GM21723 (cell line): ENCODE measurements around the gene CLCN5.

Experiments used
- ATAC-seq: cut with Tn5 transposase; IDR thresholded peaks from one replicate; pipeline ENCODE4 v1.9.1; 2021; ENCODE audit warnings: mild to moderate bottlenecking, moderate library complexity; ENCODE audit not compliant: unreplicated experiment

Gene CLCN5

DNA sequence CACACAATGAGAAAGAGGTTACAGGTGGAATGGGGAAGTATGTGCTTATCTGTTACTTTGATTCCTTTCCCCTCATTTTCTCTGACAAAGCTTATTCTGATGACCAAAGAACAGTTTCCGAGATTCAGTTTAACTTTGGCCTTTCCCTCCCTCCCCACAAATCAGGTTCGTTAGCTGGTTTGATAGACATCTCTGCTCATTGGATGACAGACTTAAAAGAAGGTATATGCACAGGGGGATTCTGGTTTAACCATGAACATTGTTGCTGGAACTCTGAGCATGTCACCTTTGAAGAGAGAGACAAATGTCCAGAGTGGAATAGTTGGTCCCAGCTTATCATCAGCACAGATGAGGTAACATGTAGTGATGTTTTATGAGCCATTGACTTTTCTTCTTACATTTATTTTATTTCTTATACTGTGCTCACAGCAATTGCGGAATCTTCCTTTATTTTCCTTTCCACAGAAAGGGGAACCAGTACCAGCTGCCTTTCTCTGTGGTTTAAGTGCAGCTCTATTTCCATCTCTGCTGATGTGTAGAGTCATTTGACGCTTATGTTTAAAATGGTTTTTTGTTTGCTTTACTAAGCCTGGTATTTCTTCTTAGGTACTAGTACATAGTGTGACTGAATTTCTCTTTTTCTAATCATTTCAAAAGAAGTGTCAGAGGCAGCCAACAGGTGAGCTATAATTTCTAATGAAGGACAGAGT is 153.4 kb downstream of the CLCN5 start:
- no peak for ATAC-seq

DNA sequence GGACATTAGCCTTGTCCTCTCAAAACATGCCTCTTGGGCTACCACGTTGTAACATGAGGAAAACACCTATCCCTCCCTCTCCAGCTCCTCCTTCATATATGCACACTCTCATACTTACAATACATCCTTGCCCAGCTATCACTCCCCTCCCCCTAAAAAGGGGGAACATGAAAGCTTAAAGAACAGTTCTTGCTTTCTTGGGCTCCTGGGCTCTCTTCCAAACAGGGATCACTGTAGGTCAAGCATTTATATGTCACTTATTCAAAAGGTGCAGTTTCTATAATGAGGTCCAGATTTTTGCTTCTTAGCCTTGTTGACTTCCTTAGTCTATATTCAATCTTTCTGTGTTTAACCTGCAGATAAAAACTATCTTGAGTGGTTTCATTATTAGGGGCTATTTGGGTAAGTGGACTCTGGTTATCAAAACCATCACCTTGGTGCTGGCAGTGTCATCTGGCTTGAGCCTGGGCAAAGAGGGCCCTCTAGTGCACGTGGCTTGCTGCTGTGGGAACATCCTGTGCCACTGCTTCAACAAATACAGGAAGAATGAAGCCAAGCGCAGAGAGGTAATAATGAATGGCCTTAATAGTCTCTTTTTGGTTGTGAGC is 159.0 kb downstream of the CLCN5 start:
- no peak for ATAC-seq

DNA sequence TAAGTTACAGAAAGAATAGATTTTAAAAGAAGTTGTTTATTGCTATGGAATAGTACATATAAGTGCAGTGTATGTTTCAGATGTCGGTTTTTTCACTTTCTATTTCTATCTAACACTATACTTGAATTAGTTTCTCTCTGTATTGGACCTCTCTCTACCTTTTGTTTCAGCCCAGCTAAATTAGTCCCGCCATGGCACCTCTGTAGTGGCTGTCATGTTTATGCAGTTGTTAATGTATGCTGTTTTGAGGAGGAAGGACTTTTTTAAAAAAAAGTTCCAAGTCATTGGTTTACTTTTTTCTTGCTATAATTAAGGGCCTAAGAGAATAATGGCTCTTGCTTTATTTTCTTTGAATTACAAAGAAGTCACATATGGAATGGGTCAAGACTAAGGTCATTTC is 160.3 kb downstream of the CLCN5 start:
- ATAC-seq = no peak

DNA sequence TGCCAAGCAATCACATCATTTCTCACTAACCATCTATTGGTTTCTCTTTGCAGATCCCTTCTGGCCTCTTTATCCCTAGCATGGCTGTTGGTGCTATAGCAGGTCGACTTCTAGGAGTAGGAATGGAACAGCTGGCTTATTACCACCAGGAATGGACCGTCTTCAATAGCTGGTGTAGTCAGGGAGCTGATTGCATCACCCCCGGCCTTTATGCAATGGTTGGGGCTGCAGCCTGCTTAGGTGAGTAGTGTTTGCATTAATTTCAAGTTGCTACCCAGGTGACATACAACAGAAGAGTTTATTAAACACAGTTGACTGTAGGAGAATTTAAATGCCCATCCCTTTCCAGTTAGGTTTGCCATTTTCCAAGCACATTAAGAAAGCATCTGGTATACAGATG is 166.2 kb downstream of the CLCN5 start:
- ATAC-seq = no peak

DNA sequence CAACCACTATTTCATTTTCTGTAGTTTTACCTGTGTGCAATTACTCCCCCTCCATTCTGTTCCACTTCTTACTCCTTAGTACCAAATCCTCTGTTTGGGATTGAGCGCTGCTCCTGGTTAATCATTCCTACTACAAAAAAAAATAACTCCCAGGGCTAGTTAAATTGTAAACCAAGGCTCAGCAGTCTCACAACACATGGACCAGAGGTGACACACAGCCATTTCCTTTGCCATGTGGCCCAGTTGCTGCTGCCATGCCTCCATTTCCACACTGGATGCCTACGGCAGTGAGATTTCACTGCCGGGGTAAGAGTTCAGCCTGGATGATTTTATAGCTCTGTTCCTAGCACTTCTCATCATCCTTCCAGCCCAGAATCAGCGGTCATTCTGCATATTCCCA is 171.2 kb downstream of the CLCN5 start:
- no peak for ATAC-seq

DNA sequence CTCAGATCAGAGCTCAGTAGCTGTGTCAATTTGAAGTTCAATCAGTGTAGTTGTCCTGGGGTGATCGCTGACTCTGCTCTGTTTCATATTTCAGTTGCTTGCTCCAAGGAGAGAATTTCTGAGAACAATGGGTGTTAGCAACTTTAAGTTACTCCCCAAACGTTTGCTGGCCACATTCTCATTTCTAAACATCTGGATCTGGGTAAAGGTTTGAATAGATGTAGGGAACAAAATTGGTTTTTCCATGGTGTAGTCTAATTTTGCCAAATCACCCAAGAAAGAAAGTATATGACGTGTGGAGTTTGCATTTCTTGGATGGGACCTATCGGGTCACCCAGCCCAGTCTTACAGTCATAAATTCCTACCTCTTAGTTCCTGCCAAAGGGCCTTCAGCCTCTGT is 174.7 kb downstream of the CLCN5 start:
- no peak for ATAC-seq

DNA sequence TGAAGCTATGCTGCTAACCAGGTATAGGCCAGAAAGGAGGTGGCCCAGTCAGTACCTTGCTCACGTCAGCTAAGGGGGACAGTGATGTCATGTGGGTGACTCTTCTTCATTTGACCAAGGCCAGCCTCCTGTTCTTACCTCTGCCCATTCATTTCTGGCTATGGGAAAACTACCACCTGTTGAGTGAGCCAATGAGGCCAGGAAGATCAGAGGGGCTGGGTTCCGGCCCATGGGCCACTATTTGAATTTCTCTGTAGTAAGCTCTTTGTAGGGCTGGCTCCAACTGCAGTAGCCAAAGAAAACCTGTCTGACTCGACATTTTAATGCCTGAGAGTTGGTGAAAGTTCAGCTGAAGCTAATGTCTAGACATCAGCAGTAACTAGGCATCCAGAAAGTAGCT is 175.8 kb downstream of the CLCN5 start:
- ATAC-seq = no peak

DNA sequence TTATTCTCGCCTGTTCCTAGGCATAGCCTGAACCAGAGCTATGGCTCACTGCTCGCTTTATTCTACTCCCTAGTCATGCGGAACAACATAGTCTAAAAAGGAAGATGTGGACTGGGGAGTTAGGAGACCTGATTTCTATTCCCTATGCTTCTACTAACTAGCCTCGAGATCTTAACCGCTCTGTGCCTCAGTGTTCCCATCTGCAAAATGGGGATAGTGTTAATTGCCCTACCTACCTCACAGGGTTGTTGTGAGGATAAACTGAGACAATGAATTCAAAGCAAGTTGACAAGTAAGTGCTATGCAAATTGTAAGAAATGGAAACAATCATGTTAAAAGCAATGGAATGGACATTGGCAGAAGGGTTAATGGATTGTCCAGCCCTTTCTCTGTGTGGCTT is 176.4 kb downstream of the CLCN5 start:
- ATAC-seq = no peak

DNA sequence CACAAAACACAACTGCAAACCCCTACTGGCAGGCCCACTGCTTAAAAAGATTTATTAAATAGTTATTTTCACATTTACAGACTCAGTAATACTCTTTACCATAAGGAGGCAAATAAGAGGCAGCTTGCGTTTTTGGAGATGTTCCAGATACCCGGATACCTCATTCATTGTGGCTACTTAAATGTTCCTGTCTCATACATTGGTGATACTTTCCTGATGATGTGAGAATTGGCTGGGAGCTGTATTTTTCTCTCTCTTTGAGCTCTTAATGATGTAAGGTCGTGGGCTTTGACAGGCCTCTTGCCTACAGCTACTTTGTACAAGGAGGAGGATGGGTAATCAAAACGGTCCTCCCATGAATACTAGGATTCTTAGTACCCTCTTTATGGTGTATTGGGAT is 176.9 kb downstream of the CLCN5 start:
- ATAC-seq = no peak

DNA sequence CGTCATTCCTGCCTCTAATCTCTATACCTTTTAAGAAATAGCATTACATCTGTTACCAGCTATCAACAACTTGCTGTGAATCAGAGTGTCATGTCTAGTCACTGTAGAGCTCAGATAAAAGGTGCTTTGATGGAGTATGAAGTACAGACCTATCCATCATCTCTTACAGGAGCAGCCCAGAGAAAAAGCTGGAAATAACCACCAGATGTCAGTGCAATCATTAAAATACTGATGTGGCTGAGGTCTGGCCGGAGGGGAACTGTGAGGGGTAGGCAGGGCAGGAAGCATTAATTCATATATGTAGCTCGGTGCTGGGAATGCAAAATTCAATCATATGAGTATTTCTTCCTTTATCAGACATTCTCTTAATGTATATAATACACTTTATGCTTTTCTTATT is 177.8 kb downstream of the CLCN5 start:
- no peak for ATAC-seq

DNA sequence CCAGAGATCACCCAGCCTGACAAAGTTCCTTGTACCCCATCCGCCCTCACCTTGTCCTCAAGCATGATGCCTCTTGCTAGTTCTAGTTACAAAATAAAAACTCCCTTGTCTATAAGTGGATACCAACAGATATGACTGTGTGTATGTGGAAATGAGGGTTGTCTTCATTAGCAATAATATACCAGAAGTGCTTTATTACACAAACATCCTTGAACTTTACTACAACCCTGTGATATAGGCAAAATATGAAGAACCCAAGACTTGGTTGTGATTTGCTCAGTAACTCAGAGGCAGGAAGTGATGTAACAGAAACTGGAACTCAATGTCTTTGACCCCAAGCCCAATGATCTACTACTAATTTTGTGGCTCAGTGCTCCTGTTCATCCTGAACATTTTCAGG is 180.8 kb downstream of the CLCN5 start:
- ATAC-seq = no peak

DNA sequence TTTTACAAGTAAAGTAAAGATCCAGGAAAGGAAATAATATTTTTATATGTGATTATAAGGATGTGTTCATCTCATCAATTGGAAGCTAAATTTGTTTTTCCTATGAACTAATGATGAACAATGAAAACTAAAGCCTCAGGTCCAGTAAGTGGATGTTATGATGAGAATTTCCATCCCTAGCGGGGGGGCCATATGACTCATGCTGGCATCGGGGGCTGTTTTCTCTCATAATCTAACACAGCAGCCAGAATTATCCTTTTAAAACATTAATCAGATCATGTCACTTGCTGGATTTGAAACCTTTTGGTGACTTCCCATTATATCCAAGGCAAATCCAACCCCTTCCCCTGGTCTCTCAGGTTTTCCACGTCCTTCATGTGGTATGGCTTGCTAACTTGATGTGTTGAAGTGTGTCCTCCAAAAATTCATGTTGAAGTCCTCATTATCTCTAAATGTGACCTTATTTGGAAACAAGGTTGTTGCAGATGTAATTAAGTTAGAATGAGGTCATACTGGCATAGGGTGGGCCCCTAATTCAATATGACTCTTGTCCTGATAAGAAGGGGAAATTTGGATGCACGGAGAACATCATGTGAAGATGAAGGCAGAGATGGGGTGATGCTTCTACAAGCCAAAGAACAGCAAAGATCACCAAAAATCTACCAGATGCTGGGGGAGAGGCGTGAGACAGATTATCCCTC is 181.6 kb downstream of the CLCN5 start:
- ATAC-seq = no peak

DNA sequence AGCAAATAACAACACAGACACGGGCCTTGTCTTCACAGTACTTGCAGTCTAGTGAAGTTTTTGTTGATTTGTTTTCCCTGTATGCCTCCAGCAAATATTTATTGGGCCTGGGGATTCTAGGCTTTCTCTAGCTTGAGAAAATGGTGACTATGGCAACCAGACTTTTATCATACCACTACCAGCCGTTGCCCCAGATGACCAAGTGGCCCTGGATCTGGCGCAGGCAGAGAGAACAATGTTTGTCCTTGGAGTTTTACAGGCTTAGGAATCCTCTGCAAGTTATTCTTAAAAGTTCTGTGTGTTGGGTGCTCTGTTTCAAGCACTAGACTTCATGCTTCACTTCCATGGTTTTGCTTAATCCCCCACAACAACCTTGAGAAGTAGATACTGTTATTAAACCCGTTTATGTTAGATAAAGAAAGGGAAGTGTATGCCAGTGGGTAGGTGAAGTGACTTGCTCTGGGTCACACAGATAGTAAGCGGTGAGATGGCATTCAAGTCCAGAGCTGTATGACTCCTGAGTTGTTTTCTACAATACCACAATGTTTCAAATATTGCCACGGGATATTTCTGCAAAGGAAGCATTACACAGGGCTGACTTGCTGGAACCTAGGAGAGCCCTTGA is 183.8 kb downstream of the CLCN5 start:
- ATAC-seq = no peak

DNA sequence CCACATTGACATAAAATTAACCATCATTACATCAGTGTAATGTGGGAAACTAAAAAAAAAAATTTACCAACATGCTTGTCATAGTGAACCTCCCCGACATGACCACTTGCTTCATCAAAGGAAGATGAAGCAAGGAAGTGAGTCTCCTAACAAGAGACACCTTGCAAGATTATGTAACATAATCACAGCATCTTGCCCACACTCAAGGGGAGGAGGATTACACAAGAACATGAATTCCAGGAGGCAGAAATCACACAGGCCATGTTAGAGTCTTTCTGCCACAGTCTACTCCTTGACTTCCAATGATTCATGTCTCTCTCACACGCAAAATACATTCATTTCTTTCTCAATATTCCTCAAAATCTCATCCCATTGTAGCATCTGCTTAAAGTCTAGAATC is 185.1 kb downstream of the CLCN5 start:
- no peak for ATAC-seq

DNA sequence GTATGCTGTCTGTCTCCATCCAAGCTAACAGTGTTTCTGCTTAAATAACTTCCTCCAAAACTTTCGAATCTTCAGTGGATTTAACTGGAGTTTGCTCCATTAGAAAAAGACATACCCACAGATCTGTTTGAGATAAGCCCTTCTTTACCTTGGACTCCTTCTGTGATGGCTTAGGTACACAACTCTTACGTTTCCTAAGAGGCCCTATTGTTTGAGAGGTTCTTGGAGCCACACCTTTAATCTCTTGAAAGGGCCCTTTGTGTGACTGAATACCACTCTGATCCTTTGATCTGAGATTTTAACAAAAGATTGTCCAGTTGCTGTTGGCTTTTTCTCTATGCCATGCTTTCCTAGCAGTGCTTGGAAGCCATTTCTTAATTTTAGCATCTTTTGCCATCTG is 185.9 kb downstream of the CLCN5 start:
- ATAC-seq = no peak

DNA sequence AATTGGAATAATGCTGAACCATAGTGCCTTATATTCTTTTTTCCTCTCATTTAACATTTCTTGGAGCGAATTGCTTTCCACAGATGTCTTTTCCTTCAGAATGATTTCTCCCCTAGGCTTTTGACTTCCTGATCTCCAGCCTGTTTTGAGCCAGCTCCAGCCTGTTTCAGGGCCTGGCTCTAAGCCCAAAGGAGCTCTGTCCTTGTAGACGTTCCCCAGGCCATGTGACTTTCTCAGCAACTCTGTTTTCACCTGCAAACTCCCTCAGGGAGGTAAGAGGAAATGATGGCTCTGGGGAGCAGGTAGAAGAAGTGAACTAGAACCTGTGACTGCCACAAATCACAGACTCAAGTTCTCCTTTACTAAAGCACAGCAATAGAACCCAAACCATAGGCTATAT is 189.3 kb downstream of the CLCN5 start:
- ATAC-seq = no peak

DNA sequence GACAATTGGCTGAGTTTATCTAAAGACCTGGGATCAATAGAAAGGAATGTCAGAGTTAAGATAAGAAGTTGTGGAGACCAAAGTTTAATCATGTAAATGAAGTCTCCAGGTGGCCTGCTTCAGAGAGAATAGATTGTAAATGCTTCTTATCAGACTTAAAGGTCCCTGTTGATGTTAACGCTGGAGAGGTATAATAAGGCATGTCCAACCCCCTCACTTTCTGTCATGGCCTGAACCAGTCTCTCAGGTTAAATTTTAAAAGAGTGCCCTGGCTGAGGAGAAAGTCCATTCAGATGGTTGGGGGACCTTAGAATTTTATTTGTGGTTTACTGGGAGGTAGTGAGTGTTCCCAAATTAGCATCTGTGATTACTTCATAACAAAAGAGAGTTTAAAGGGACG is 191.7 kb downstream of the CLCN5 start:
- ATAC-seq = no peak

DNA sequence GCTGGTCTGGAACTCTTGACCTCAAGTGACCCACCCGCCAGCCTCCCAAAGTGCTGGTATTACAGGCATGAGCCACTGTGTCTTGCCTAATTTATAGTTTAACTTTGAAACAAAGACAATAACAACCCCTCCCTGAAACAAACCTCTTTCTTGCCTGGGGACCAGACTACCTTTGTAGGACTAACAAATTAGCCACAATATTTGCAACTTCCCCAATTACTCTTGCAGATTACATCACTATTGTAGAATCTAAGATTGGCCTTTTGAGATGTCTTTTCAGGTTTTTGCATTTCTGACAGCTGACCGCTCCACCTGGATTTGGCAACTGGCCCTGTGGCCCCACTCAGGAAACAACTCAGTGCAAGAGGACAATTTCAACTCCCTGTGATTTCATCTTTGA is 193.6 kb downstream of the CLCN5 start:
- ATAC-seq = no peak

DNA sequence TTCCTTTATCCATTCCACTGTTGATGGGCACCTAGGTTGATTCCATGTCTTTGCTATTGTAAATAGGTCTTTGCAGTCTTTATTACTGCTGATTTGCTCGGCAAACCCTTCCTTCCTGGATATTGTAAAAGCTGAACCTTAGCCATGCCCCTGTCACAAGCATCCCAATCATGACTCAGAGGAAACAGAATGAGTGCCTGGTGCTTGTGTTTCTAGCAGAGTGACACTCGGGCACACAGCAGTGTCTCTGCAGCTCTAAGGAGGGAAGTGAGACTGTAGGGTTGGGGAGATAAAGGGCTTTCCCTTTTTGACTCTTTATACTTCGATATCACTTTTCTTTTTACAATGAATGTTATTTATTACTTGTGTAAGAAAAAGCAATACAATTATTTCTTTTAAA is 195.1 kb downstream of the CLCN5 start:
- ATAC-seq = no peak

DNA sequence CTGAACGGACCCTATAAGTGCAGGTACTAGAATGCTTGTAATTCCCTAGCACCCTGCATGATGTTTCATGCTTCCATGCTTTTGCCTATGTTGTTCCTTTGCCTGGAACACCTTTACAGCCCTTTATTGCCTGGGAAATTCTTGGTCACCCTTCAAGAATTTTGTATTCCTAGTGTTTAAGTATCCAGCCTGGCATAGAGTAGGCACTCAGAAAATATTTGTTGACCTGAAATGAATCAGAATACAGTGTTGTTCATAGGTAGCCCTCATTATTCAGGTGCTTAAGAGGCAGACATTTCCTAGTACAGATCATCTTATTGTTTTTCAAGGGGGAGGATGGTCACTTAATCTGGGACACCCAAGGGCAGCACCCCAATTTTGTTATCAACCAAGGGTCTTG is 203.1 kb downstream of the CLCN5 start:
- no peak for ATAC-seq

DNA sequence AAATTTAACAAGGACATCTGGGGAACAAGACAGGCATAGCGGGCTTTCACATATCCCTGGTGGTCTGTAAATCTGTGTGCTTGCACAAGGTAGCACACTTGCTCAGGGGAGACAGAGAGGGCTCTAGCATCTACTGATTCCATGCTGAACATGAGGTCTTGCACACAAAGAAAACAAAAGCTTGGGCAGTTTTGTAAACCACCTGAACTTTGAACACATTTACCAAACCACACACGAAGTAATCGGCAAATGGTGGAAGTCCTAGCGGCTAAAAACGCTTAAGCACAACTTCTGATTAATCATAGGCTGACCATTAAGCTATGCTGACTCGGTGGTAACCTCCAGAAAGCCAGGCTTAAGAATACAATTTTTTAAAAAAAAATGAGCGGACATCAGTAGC is 225.6 kb downstream of the CLCN5 start:
- no peak for ATAC-seq
